ENCODE measurements around the gene HIPK1.

DNA sequence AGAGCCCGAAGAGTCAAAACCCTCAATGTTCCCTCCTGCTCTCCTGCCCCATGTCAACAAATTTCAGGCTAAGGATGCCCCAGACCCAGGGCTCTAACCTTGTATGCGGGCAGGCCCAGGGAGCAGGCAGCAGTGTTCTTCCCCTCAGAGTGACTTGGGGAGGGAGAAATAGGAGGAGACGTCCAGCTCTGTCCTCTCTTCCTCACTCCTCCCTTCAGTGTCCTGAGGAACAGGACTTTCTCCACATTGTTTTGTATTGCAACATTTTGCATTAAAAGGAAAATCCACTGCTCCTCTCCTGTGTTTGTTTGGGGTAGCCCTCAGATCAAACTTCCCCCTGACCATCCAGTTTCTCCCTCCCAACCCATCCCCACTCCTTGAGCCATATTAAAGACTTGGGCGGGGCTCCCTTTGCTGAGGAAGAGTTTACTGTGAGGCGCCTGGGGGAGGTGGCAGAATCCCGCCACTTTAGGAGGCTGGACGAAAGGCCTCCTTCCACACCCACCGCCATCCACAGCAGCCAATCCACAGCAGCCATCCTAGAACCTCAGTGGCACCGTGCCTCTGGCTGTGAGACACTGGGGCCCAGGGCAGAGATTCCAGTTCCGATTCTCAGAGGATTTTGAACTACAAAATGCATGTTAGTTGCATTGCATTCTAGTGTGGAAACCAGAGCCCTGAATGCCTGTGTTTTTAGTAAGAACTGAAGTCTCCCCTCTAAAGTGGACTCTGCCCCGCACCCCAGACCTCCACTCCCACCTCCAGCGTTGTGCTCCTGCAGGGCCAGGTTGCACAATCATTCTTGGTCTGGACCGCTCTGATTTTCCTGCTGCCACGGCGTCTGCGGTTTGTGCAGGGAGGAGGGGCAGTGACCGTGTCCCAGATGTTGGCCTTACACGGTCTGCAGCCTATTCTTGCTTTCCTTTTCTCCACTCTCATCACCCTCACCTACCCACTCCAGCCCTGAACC, 53.1 kb downstream of the HIPK1 start:
- TF ChIP-seq, protein P1, sequence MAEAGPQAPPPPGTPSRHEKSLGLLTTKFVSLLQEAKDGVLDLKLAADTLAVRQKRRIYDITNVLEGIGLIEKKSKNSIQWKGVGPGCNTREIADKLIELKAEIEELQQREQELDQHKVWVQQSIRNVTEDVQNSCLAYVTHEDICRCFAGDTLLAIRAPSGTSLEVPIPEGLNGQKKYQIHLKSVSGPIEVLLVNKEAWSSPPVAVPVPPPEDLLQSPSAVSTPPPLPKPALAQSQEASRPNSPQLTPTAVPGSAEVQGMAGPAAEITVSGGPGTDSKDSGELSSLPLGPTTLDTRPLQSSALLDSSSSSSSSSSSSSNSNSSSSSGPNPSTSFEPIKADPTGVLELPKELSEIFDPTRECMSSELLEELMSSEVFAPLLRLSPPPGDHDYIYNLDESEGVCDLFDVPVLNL (CRISPR knock-in tag; IDR thresholded peaks at IDR 0.05; ENCODE audit: borderline replicate concordance, low read depth) = no peak
- TF ChIP-seq ESRRA (CRISPR knock-in tag; IDR thresholded peaks at IDR 0.05; ENCODE audit: borderline replicate concordance) (no peak), SP1 (CRISPR knock-in tag; conservative IDR thresholded peaks at IDR 0.05) (no peak), CREM (CRISPR knock-in tag; IDR thresholded peaks at IDR 0.05) (no peak), NFATC4 (CRISPR knock-in tag; IDR thresholded peaks at IDR 0.05) (no peak), CREB1 (CRISPR knock-in tag; IDR thresholded peaks at IDR 0.05) (no peak)
- TF ChIP-seq, protein P2, sequence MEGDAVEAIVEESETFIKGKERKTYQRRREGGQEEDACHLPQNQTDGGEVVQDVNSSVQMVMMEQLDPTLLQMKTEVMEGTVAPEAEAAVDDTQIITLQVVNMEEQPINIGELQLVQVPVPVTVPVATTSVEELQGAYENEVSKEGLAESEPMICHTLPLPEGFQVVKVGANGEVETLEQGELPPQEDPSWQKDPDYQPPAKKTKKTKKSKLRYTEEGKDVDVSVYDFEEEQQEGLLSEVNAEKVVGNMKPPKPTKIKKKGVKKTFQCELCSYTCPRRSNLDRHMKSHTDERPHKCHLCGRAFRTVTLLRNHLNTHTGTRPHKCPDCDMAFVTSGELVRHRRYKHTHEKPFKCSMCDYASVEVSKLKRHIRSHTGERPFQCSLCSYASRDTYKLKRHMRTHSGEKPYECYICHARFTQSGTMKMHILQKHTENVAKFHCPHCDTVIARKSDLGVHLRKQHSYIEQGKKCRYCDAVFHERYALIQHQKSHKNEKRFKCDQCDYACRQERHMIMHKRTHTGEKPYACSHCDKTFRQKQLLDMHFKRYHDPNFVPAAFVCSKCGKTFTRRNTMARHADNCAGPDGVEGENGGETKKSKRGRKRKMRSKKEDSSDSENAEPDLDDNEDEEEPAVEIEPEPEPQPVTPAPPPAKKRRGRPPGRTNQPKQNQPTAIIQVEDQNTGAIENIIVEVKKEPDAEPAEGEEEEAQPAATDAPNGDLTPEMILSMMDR (IDR thresholded peaks at IDR 0.05) = no peak
- TF ChIP-seq, protein P3, sequence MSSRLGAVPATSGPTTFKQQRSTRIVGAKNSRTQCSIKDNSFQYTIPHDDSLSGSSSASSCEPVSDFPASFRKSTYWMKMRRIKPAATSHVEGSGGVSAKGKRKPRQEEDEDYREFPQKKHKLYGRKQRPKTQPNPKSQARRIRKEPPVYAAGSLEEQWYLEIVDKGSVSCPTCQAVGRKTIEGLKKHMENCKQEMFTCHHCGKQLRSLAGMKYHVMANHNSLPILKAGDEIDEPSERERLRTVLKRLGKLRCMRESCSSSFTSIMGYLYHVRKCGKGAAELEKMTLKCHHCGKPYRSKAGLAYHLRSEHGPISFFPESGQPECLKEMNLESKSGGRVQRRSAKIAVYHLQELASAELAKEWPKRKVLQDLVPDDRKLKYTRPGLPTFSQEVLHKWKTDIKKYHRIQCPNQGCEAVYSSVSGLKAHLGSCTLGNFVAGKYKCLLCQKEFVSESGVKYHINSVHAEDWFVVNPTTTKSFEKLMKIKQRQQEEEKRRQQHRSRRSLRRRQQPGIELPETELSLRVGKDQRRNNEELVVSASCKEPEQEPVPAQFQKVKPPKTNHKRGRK (CRISPR knock-in tag; IDR thresholded peaks at IDR 0.05; ENCODE audit: borderline replicate concordance) = no peak

Data from WTC11 (cell line).